H1 (cell line): ENCODE data around the gene PLOD1.

Source experiments
- CEBPB ChIP-seq: IDR thresholded peaks from 2 replicates; pipeline ENCODE4 v1.6.1; 2012; ENCODE audit warnings: low read depth, low read length
- EZH2 ChIP-seq: fragments of 200-600 bp; sonication (generic); IDR thresholded peaks from 2 replicates; pipeline ENCODE4 v1.7.1; 2012; ENCODE audit warnings: low read depth, mild to moderate bottlenecking, moderate library complexity, low read length, inconsistent platforms; ENCODE audit not compliant: severe bottlenecking
- GTF2F1 ChIP-seq: IDR thresholded peaks from 2 replicates; pipeline ENCODE4 v1.6.1; 2012; ENCODE audit warnings: low read depth, low read length, improper control_type of control experiment, borderline replicate concordance
- HDAC2 ChIP-seq, 2 experiments: fragments of 300-600 bp in 1 of 2; sonication (generic) in 1 of 2; IDR thresholded peaks; 2 replicates each; pipeline ENCODE4 v1.6.1; 2011 to 2012; ENCODE audit warnings: low read depth in 2 of 2, low read length in 2 of 2, mild to moderate bottlenecking in 2 of 2, moderate library complexity in 2 of 2, borderline replicate concordance in 1 of 2, inconsistent platforms in 1 of 2
- POLR2A ChIP-seq, 2 experiments: IDR thresholded peaks; 1 replicate in 1 of 2; 2 replicates in 1 of 2; pipeline ENCODE4 v1.6.1; 2011; ENCODE audit warnings: low read depth in 2 of 2, low read length in 2 of 2, mild to moderate bottlenecking in 2 of 2; ENCODE audit errors: control extremely low read depth in 1 of 2
- POLR2AphosphoS5 ChIP-seq: IDR thresholded peaks from 2 replicates; pipeline ENCODE4 v1.6.1; 2011; ENCODE audit warnings: low read depth, low read length
- RBBP5 ChIP-seq: IDR thresholded peaks from 2 replicates; pipeline ENCODE4 v1.7.1; 2012; ENCODE audit warnings: low read depth, mild to moderate bottlenecking, inconsistent platforms, low read length, moderate library complexity, borderline replicate concordance
- RFX5 ChIP-seq: IDR thresholded peaks from 2 replicates; pipeline ENCODE4 v1.6.1; 2011; ENCODE audit warnings: low read depth, low read length, improper control_type of control experiment, borderline replicate concordance
- YY1 ChIP-seq: IDR thresholded peaks from 2 replicates; pipeline ENCODE4 v1.6.1; 2011; ENCODE audit warnings: low read depth, mild to moderate bottlenecking, low read length
- TF ChIP-seq, protein P1 (sequence below), 3 experiments: IDR thresholded peaks; 1 replicate in 2 of 3; 2 replicates in 1 of 3; pipeline versions ENCODE4 v1.5.1 to v1.6.1; 2011; ENCODE audit warnings: low read length in 3 of 3, mild to moderate bottlenecking in 3 of 3, inconsistent platforms in 2 of 3, low read depth in 1 of 3, moderate library complexity in 1 of 3; ENCODE audit not compliant: insufficient read depth in 1 of 3; ENCODE audit errors: control extremely low read depth in 1 of 3

DNA sequence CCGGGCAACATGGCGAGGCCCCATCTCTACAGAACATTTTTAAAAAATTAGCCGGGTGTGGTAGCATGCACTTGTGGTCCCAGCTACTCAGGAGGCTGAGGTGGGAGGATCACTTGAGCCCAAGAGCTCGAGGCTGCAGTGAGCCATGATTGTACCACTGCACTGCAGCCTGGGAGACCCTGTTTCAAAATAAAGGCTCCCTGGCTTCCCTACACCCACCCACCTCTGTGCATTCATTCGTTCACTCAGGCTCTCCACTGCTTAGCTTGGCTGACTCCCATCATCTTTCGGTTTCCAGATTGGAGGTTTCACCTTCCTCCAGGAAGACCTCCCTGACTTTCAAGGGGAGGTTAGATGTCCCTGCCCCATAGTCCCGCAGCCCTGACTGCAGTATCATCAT, 22.5 kb upstream of the PLOD1 start:
- TF ChIP-seq GTF2F1: no peak
- TF ChIP-seq RFX5: no peak
- no peak for TF ChIP-seq HDAC2 (IDR thresholded peaks at IDR 0.05; ENCODE audit: borderline replicate concordance in 1 of 2, low read depth in 2 of 2, low read length in 2 of 2)
- TF ChIP-seq POLR2A (IDR thresholded peaks at IDR 0.05; ENCODE audit: control extremely low read depth in 1 of 2, low read depth in 2 of 2, low read length in 2 of 2): no peak
- TF ChIP-seq EZH2: no peak
- no peak for TF ChIP-seq YY1
- TF ChIP-seq, protein P1, sequence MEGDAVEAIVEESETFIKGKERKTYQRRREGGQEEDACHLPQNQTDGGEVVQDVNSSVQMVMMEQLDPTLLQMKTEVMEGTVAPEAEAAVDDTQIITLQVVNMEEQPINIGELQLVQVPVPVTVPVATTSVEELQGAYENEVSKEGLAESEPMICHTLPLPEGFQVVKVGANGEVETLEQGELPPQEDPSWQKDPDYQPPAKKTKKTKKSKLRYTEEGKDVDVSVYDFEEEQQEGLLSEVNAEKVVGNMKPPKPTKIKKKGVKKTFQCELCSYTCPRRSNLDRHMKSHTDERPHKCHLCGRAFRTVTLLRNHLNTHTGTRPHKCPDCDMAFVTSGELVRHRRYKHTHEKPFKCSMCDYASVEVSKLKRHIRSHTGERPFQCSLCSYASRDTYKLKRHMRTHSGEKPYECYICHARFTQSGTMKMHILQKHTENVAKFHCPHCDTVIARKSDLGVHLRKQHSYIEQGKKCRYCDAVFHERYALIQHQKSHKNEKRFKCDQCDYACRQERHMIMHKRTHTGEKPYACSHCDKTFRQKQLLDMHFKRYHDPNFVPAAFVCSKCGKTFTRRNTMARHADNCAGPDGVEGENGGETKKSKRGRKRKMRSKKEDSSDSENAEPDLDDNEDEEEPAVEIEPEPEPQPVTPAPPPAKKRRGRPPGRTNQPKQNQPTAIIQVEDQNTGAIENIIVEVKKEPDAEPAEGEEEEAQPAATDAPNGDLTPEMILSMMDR (IDR thresholded peaks at IDR 0.05; ENCODE audit: control extremely low read depth in 1 of 3, insufficient read depth in 1 of 3, low read depth in 1 of 3, low read length in 3 of 3): no peak
- no peak for TF ChIP-seq RBBP5
- TF ChIP-seq POLR2AphosphoS5: no peak
- TF ChIP-seq CEBPB: no peak
